ENCODE measurements around the gene SPATC1L. TPM values are rescaled to one million over a fixed set of nuclear protein-coding genes. Genes with fewer than 3 reads are reported as not detected.

Gene SPATC1L
- total RNA-seq, 2 donors from 2014 or later, result 6.2 to 6.9 TPM

- H3K9ac ChIP-seq (ENCODE audit: low read depth in 2 of 2, low read length in 2 of 2), result no peak overlapping the region
- H3K27ac ChIP-seq, result no peak overlapping the region
- intact Hi-C loops (cut with DNase I), result no loop called here
- H3K4me3 ChIP-seq, result no peak overlapping the region
- no peaks in the 10 kb centered on the region for H3K9me3 ChIP-seq
- H3K36me3 ChIP-seq, result no peaks in the 10 kb centered on the region
- no peak for DNase-seq
- H3K4me1 ChIP-seq, result no peaks in the 10 kb centered on the region
- TF ChIP-seq, protein P1, sequence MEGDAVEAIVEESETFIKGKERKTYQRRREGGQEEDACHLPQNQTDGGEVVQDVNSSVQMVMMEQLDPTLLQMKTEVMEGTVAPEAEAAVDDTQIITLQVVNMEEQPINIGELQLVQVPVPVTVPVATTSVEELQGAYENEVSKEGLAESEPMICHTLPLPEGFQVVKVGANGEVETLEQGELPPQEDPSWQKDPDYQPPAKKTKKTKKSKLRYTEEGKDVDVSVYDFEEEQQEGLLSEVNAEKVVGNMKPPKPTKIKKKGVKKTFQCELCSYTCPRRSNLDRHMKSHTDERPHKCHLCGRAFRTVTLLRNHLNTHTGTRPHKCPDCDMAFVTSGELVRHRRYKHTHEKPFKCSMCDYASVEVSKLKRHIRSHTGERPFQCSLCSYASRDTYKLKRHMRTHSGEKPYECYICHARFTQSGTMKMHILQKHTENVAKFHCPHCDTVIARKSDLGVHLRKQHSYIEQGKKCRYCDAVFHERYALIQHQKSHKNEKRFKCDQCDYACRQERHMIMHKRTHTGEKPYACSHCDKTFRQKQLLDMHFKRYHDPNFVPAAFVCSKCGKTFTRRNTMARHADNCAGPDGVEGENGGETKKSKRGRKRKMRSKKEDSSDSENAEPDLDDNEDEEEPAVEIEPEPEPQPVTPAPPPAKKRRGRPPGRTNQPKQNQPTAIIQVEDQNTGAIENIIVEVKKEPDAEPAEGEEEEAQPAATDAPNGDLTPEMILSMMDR (IDR thresholded peaks at IDR 0.05), result no peak
- H3K27me3 ChIP-seq, result no peaks in the 10 kb centered on the region
Observed at GRCh38 chr21:46154955-46155513, 29.2 kb downstream of the SPATC1L start.

GRCh38 chr21:46154155-46154954 lies 29.9 kb downstream of the SPATC1L start:
- no peaks in the 10 kb centered on the region for H3K27me3 ChIP-seq
- H3K4me1 ChIP-seq, result no peaks in the 10 kb centered on the region
- no peak for DNase-seq
- H3K36me3 ChIP-seq, result no peaks in the 10 kb centered on the region
- TF ChIP-seq, protein P1 (IDR thresholded peaks at IDR 0.05), result no peak
- intact Hi-C loops (cut with DNase I), result no loop called here
- H3K9me3 ChIP-seq, result no peaks in the 10 kb centered on the region
- no peak overlapping the region for H3K4me3 ChIP-seq
- H3K9ac ChIP-seq (ENCODE audit: low read depth in 2 of 2, low read length in 2 of 2), result no peak overlapping the region
- H3K27ac ChIP-seq, result no peak overlapping the region

DNA sequence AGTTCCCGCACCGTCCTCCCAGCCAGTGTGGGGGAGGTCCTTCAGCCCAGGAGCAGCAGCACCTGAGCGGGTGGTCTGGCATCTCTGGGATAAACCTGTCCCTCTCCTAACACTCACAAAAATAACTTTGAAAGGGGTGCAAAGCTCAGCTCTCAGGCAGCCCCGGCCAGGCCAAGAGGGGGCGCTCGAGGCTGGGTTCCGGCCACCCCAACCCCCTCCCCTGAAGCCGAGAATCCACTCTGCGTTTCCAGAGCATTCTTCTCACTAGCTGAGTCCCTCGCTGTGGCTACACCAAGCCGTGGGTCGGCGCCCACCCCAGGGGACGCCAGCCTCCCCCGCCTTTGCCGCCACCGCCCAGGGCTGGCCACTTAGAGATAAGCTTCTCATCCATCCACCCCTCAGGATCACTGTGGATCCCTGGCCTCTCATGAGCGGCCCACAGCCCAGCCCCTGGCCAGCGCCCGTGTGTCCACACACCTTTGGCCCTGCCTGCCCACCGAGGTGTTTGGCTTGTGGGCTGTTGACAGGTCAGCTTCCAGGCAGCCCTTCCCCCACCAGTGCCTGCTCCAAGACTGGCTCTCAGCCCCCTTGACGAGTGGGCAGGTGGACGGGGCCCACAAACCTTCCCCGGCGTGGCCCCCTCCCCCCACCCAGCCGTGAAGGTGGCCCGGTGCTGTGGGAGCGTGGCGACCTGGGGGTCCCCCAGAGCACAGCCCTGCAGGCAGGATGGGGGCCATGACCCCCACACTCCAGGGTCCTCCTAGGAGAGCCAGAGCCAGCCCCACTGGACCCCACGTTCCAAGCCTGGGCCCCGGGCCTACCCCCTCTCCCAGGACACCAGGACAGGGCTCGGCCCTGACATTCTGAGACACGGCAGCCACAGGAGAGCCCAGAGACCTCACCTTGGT lies 30.8 kb downstream of the SPATC1L start:
- intact Hi-C loops (cut with DNase I), result no loop called here
- H3K9me3 ChIP-seq, result no peaks in the 10 kb centered on the region
- peak overlapping the region; percentile 8 for H3K4me3 ChIP-seq
- H3K27ac ChIP-seq, result no peak overlapping the region
- no peaks in the 10 kb centered on the region for H3K27me3 ChIP-seq
- DNase-seq, result peak; percentile 58
- TF ChIP-seq, protein P1 (IDR thresholded peaks at IDR 0.05), result peak; percentile 62
- no peaks in the 10 kb centered on the region for H3K4me1 ChIP-seq
- no peaks in the 10 kb centered on the region for H3K36me3 ChIP-seq
- H3K9ac ChIP-seq (ENCODE audit: low read depth in 2 of 2, low read length in 2 of 2), result peak overlapping the region in 1 of 2 donors; percentile 35

DNA sequence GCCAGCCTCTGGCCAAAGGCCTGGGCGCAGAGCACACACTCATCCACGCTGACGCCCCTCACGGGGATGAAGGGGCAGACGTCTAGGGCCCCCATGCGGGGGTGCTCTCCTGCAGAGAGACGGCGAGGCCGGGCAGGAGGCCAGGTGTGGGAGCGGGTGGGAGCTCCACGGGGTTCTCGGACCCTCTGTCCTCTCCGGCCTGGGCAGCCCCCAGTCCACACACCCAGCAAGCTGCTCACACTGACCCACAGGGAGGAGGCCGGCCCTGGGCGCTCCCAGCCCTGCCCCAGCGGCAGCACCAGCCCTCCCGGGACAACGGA lies 31.4 kb downstream of the SPATC1L start:
- no peak overlapping the region for H3K27ac ChIP-seq
- H3K4me1 ChIP-seq, result no peaks in the 10 kb centered on the region
- no peak overlapping the region for H3K9ac ChIP-seq (ENCODE audit: low read depth in 2 of 2, low read length in 2 of 2)
- H3K4me3 ChIP-seq, result peak overlapping the region; percentile 8
- TF ChIP-seq, protein P1 (IDR thresholded peaks at IDR 0.05), result no peak
- no peak for DNase-seq
- H3K36me3 ChIP-seq, result no peaks in the 10 kb centered on the region
- intact Hi-C loops (cut with DNase I), result no loop called here
- H3K27me3 ChIP-seq, result no peaks in the 10 kb centered on the region
- no peaks in the 10 kb centered on the region for H3K9me3 ChIP-seq
